Measurements from ENCODE around the gene SLC39A9. TPM values are rescaled to one million over a fixed set of nuclear protein-coding genes. Genes with fewer than 3 reads are reported as not detected.

SLC39A9 gene
- total and polyA plus RNA-seq, 9 donors, result 15.9 to 54.5 (median 40.4) TPM

GRCh38 chr14:69485701-69486100, 87.2 kb downstream of the SLC39A9 start:
- Histone ChIP-seq H3K4me1 (ENCODE audit: insufficient read depth) (peaks cover 9% of the 10 kb centered on the region), H3K27ac (no peak overlapping the region), H3K9me3 (no peaks in the 10 kb centered on the region), H3K27me3 (no peaks in the 10 kb centered on the region), H3K4me3 (no peak overlapping the region), H3K36me3 (no peaks in the 10 kb centered on the region)
- WGBS, 3 donors, result 67 to 77% (median 73%) methylated on average over 6 of the region's 6 CpGs
- DNase-seq, result no peak
- intact Hi-C loops (cut with DNase I), result no loop called here
- TF ChIP-seq POLR2A (IDR thresholded peaks at IDR 0.05), result no peak
- no peak for TF ChIP-seq CTCF (IDR thresholded peaks at IDR 0.05)
- TF ChIP-seq EP300 (IDR thresholded peaks at IDR 0.05), result no peak

- TF ChIP-seq CTCF (IDR thresholded peaks at IDR 0.05) (no peak), POLR2A (IDR thresholded peaks at IDR 0.05) (no peak), EP300 (IDR thresholded peaks at IDR 0.05) (no peak)
- DNase-seq, result no peak
- no peaks in the 10 kb centered on the region for H3K27me3 ChIP-seq
- no peaks in the 10 kb centered on the region for H3K36me3 ChIP-seq
- H3K9me3 ChIP-seq, result no peaks in the 10 kb centered on the region
- WGBS, 3 donors, result 88 to 94% (median 92%) methylated on average over 4 of the region's 4 CpGs
- intact Hi-C loops (cut with DNase I), result no loop called here
- H3K4me3 ChIP-seq, result no peak overlapping the region
- no peak overlapping the region for H3K27ac ChIP-seq
- peaks cover 9% of the 10 kb centered on the region for H3K4me1 ChIP-seq (ENCODE audit: insufficient read depth)
Observed at GRCh38 chr14:69487226-69487625, 88.7 kb downstream of the SLC39A9 start.

- Histone ChIP-seq H3K36me3 (no peaks in the 10 kb centered on the region), H3K27me3 (no peaks in the 10 kb centered on the region)
- 68 to 86% (median 76%) methylated on average over 4 of the region's 4 CpGs for WGBS, 3 donors
Observed at GRCh38 chr14:69487771-69488170, 89.3 kb downstream of the SLC39A9 start.

GRCh38 chr14:69489495-69489894, 91.0 kb downstream of the SLC39A9 start:
- intact Hi-C loops (cut with DNase I), result no loop called here
- Histone ChIP-seq H3K4me1 (ENCODE audit: insufficient read depth) (peaks cover 5% of the 10 kb centered on the region), H3K27ac (no peak overlapping the region), H3K36me3 (no peaks in the 10 kb centered on the region), H3K9me3 (no peaks in the 10 kb centered on the region), H3K4me3 (no peak overlapping the region), H3K27me3 (no peaks in the 10 kb centered on the region)
- DNase-seq, result no peak
- TF ChIP-seq CTCF (IDR thresholded peaks at IDR 0.05), result no peak
- no peak for TF ChIP-seq EP300 (IDR thresholded peaks at IDR 0.05)
- TF ChIP-seq POLR2A (IDR thresholded peaks at IDR 0.05), result no peak

More at GRCh38 chr14:69487771-69488170, 89.3 kb downstream of the SLC39A9 start:
- intact Hi-C loops (cut with DNase I), result no loop called here
- DNase-seq, result no peak
- Histone ChIP-seq H3K27ac (no peak overlapping the region), H3K4me1 (ENCODE audit: insufficient read depth) (peaks cover 9% of the 10 kb centered on the region), H3K4me3 (no peak overlapping the region), H3K9me3 (no peaks in the 10 kb centered on the region)
- no peak for TF ChIP-seq POLR2A (IDR thresholded peaks at IDR 0.05)
- TF ChIP-seq CTCF (IDR thresholded peaks at IDR 0.05), result no peak
- no peak for TF ChIP-seq EP300 (IDR thresholded peaks at IDR 0.05)
